GM19372 (cell line): ENCODE results near the gene ABCA5.
"Not testable (repeated sequence)": the region's sequence is repeated elsewhere in the genome, so short reads cannot be mapped to it uniquely, and the experiment has no call there.

Experiments used
- ATAC-seq: cut with Tn5 transposase; IDR thresholded peaks from one replicate; pipeline ENCODE4 v1.9.1; 2021; ENCODE audit warnings: mild to moderate bottlenecking, low read depth, moderate library complexity; ENCODE audit not compliant: unreplicated experiment

The ABCA5 gene

GRCh38 chr17:69218986-69219385 lies 107.9 kb downstream of the ABCA5 start:
- no peak for ATAC-seq

GRCh38 chr17:69213059-69213813 lies 113.7 kb downstream of the ABCA5 start:
- ATAC-seq, result no peak

- ATAC-seq, result no peak
Observed at GRCh38 chr17:69208640-69209039, 118.3 kb downstream of the ABCA5 start.

GRCh38 chr17:69207151-69207550 lies 119.8 kb downstream of the ABCA5 start:
- ATAC-seq, result no peak

GRCh38 chr17:69198238-69198637 lies 128.7 kb downstream of the ABCA5 start:
- no peak for ATAC-seq

- not testable (repeated sequence) for ATAC-seq
Observed at GRCh38 chr17:69196105-69196653, 130.8 kb downstream of the ABCA5 start.
